Testis (tissue), 3 donors: ENCODE data around the gene OR2F1. TPM values are rescaled to one million over a fixed set of nuclear protein-coding genes. Genes with fewer than 3 reads are reported as not detected.

ENCODE experiments used
- DNase-seq: peaks from one replicate; pipeline ENCODE4 v3.0.0-alpha.2; 2019
- H3K27ac ChIP-seq, 2 donors: fragments of 200-600 bp; sonication (generic); one replicate each; pipeline ENCODE4 v1.5.1; 2019
- H3K27me3 ChIP-seq: fragments of 200-600 bp; sonication (generic); one replicate; pipeline ENCODE4 v1.5.1; 2019
- H3K36me3 ChIP-seq: fragments of 200-600 bp; sonication (generic); one replicate; pipeline ENCODE4 v1.5.1; 2017; ENCODE audit warnings: low read depth; ENCODE audit errors: missing control alignments
- H3K4me1 ChIP-seq: fragments of 200-600 bp; sonication (generic); one replicate; pipeline ENCODE4 v1.5.1; 2019
- H3K4me3 ChIP-seq, 2 donors: fragments of 200-600 bp; sonication (generic); one replicate each; pipeline ENCODE4 v1.5.1; 2017 to 2019
- H3K9me3 ChIP-seq: fragments of 200-600 bp; sonication (generic); one replicate; pipeline ENCODE4 v1.5.1; 2017
- POLR2A ChIP-seq: fragments of 450-650 bp; IDR thresholded peaks from one replicate; pipeline ENCODE4 v1.6.1; 2017; ENCODE audit warnings: antibody characterized with exemption, mild to moderate bottlenecking, moderate library complexity
- WGBS, 2 donors: methylation state at CpG; one replicate each; pipeline ENCODE4 v1.1.5; 2018; 5-methylcytosine and 5-hydroxymethylcytosine counted together
- intact Hi-C: fragments of 100-400 bp; cut with DNase I; formaldehyde crosslinking; loops from one replicate; pipeline ENCODE4 v1.15.1; 2023; ENCODE audit warnings: low total_unique reads
- polyA plus RNA-seq: library from polyadenylated mRNA; stranded (reverse); fragments of 350-450 nt; fragmentation: Illumina TruSeq; extraction: RNeasy Lipid Tissue Mini Kit (QIAGEN cat#74804); gene quantifications from one replicate; pipeline ENCODE4 v1.2.3, GENCODE V29; 2014; ENCODE audit warnings: low read depth, low replicate concordance; ENCODE audit not compliant: insufficient read depth
- total RNA-seq, 2 donors: library from RNA; depleted of rRNA; stranded (reverse); fragments of >200 nt; gene quantifications; one replicate each; pipeline ENCODE4 v1.2.3, GENCODE V29; 2016
- TF ChIP-seq, protein P1 (sequence below), 3 experiments: fragments of 450-650 bp in 2 of 3; fragments of 200-600 bp in 1 of 3; sonication (generic) in 1 of 3; IDR thresholded peaks; one replicate each; pipeline ENCODE4 v1.5.1; 2016 to 2019; ENCODE audit warnings: antibody characterized with exemption in 3 of 3, mild to moderate bottlenecking in 2 of 3, moderate library complexity in 1 of 3

Gene OR2F1
- total and polyA plus RNA-seq, 3 donors from 2014 or later, result 0.20 to 5.3 (median 2.2) TPM

DNA sequence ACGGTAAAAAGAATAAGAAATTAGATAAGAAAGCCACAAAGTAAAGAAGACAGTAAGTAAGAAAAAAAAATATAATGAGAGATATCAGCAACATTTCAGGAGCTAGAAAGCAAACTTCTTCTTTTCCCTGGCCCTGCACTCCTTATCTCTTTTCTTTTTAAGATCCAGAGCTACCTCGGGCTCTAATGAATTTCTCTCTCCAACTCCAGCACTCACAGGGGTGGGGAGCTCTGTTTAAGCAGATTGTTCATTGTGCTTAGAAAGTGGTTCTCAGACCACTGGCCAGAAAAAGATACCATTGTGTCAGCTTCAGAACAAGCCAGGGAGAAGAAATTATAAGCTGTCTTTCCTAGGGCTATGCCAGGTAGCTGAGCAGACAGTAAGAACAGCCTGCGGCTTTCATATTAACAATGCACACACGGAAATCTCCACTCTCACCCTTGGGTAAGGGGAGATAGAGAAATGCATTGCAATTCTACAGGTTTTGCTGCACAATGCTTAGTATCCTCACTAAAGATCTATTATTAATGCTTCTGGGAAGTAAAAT, 19.3 kb downstream of the OR2F1 start:
- no peak for DNase-seq
- no peaks in the 10 kb centered on the region for H3K4me1 ChIP-seq
- intact Hi-C loops, result no loop called here
- H3K4me3 ChIP-seq, result no peak overlapping the region
- no peaks in the 10 kb centered on the region for H3K36me3 ChIP-seq
- no peak overlapping the region for H3K27ac ChIP-seq
- TF ChIP-seq, protein P1, sequence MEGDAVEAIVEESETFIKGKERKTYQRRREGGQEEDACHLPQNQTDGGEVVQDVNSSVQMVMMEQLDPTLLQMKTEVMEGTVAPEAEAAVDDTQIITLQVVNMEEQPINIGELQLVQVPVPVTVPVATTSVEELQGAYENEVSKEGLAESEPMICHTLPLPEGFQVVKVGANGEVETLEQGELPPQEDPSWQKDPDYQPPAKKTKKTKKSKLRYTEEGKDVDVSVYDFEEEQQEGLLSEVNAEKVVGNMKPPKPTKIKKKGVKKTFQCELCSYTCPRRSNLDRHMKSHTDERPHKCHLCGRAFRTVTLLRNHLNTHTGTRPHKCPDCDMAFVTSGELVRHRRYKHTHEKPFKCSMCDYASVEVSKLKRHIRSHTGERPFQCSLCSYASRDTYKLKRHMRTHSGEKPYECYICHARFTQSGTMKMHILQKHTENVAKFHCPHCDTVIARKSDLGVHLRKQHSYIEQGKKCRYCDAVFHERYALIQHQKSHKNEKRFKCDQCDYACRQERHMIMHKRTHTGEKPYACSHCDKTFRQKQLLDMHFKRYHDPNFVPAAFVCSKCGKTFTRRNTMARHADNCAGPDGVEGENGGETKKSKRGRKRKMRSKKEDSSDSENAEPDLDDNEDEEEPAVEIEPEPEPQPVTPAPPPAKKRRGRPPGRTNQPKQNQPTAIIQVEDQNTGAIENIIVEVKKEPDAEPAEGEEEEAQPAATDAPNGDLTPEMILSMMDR (IDR thresholded peaks at IDR 0.05), result no peak
- TF ChIP-seq POLR2A, result no peak
- WGBS, 2 donors, result 39 to 47% methylated on average over 4 of the region's 4 CpGs
- H3K27me3 ChIP-seq, result no peaks in the 10 kb centered on the region
- H3K9me3 ChIP-seq, result no peaks in the 10 kb centered on the region

DNA sequence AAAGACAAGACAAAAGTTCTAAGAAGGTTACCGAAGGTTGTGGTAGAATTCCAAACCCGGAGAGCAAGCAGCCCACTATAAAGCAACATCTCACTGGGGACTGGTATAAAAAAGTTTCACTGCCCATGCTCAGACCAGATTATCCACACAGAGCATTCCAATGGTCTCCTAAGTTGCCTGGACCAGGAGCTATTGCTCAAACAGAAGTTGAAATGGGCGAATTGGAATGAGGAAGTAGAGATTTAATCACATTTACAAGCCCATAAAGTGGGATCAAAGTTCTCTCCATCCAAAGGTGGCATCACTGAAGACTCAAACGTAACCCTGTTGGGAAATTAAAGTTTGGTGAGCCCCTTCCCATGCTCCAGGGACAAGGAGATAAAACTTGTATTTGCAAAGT, 19.8 kb downstream of the OR2F1 start:
- TF ChIP-seq POLR2A, result no peak
- TF ChIP-seq, protein P1 (IDR thresholded peaks at IDR 0.05), result no peak
- no peaks in the 10 kb centered on the region for H3K27me3 ChIP-seq
- no peak overlapping the region for H3K27ac ChIP-seq
- no peak overlapping the region for H3K4me3 ChIP-seq
- intact Hi-C loops, result no loop called here
- H3K9me3 ChIP-seq, result no peaks in the 10 kb centered on the region
- DNase-seq, result no peak
- no peaks in the 10 kb centered on the region for H3K36me3 ChIP-seq
- WGBS, 2 donors, result 76 to 92% methylated on average over 4 of the region's 4 CpGs
- H3K4me1 ChIP-seq, result no peaks in the 10 kb centered on the region

DNA sequence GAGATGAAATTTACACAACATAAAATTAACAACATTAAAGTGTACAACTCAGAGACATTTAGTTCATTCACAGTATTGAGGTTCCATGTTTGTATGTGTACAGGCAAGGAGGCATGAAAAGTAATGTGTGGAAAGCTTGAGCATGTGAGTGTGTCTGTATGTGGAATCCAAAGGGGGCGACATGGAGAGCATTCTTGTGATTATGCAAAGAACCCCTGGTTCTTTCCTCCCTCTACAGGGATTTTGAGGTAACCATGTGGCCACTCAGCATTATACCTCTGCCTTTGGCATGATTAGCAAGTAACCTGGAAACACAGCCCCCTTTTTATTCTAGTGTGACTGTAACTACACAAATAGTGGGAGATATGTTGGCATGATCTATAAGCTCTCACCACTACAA, 21.0 kb downstream of the OR2F1 start:
- WGBS, 2 donors, result 70 to 78% methylated on average over 1 of the region's 1 CpG
- Histone ChIP-seq H3K9me3 (no peaks in the 10 kb centered on the region), H3K27me3 (no peaks in the 10 kb centered on the region), H3K4me1 (no peaks in the 10 kb centered on the region), H3K27ac (no peak overlapping the region), H3K36me3 (no peaks in the 10 kb centered on the region), H3K4me3 (no peak overlapping the region)
- DNase-seq, result no peak
- intact Hi-C loops, result no loop called here
- TF ChIP-seq POLR2A, result no peak
- TF ChIP-seq, protein P1 (IDR thresholded peaks at IDR 0.05), result no peak

DNA sequence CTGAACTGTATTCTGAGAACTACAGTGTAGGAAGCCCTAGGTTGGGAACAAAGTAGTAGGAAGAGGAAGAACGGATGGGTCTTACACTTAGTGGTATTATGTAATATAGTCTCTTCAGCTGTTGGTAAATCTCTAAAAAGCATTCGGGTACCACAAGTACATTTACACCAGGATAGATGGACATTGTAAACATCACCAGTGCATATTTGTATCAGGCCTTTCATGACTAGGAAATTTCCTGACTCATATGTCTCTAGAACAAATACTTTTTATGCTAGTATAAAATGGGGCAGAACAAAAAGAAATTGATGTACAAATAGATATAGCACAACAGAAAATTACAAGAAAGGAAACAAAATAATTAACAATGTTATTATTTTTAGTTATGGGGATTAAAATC, 23.9 kb downstream of the OR2F1 start:
- TF ChIP-seq POLR2A, result no peak
- TF ChIP-seq, protein P1 (IDR thresholded peaks at IDR 0.05), result no peak
- intact Hi-C loops, result no loop called here
- WGBS, 2 donors, result 71 to 90% methylated on average over 2 of the region's 2 CpGs
- H3K27ac ChIP-seq, result no peak overlapping the region
- H3K27me3 ChIP-seq, result no peaks in the 10 kb centered on the region
- no peak for DNase-seq
- H3K4me1 ChIP-seq, result no peaks in the 10 kb centered on the region
- no peak overlapping the region for H3K4me3 ChIP-seq
- no peaks in the 10 kb centered on the region for H3K36me3 ChIP-seq
- H3K9me3 ChIP-seq, result no peaks in the 10 kb centered on the region

- Histone ChIP-seq H3K9me3 (no peaks in the 10 kb centered on the region), H3K4me3 (no peak overlapping the region), H3K36me3 (no peaks in the 10 kb centered on the region), H3K27me3 (no peaks in the 10 kb centered on the region), H3K4me1 (no peaks in the 10 kb centered on the region), H3K27ac (no peak overlapping the region)
- WGBS, 2 donors, result 86 to 97% methylated on average over 1 of the region's 1 CpG
- TF ChIP-seq, protein P1 (IDR thresholded peaks at IDR 0.05), result no peak
- TF ChIP-seq POLR2A, result no peak
- DNase-seq, result no peak
- intact Hi-C loops, result no loop called here
Observed at GRCh38 chr7:143979359-143979758, 24.7 kb downstream of the OR2F1 start.
